Neural progenitor cell (in vitro differentiated cells): ENCODE measurements around the gene ACAP2.

Experiments used
- EZH2 ChIP-seq: fragments of 200-600 bp; sonication (generic); IDR thresholded peaks from 2 replicates; pipeline ENCODE4 v1.6.1; 2017; ENCODE audit warnings: antibody characterized with exemption, mild to moderate bottlenecking, moderate library complexity
- TF ChIP-seq, protein P1 (sequence below): fragments of 200-600 bp; sonication (generic); IDR thresholded peaks from 2 replicates; pipeline ENCODE4 v1.5.1; 2017; ENCODE audit warnings: antibody characterized with exemption, mild to moderate bottlenecking

DNA sequence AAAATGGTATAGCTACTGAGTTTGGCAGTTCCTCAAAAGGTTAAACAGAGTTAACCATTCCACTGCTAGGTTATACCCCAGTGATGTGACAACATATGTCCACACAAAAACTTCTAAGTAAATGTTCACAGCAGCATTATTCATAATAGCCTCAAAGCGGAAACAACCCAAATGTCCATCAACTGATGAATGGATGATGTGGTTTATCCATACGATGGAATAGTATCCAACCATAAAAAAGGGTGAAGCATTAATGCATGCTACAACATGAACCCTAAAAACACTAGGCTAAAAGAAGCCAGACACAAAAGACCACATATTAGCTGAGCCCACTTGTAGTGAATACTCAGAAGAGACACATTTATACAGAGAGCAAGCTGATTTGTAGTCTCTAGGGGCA is 180.9 kb downstream of the ACAP2 start:
- TF ChIP-seq, protein P1, sequence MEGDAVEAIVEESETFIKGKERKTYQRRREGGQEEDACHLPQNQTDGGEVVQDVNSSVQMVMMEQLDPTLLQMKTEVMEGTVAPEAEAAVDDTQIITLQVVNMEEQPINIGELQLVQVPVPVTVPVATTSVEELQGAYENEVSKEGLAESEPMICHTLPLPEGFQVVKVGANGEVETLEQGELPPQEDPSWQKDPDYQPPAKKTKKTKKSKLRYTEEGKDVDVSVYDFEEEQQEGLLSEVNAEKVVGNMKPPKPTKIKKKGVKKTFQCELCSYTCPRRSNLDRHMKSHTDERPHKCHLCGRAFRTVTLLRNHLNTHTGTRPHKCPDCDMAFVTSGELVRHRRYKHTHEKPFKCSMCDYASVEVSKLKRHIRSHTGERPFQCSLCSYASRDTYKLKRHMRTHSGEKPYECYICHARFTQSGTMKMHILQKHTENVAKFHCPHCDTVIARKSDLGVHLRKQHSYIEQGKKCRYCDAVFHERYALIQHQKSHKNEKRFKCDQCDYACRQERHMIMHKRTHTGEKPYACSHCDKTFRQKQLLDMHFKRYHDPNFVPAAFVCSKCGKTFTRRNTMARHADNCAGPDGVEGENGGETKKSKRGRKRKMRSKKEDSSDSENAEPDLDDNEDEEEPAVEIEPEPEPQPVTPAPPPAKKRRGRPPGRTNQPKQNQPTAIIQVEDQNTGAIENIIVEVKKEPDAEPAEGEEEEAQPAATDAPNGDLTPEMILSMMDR, result no peak
- TF ChIP-seq EZH2, result no peak
